OCI-LY7 (cell line): ENCODE data around the gene MTAP.

Experiments used
- EZH2phosphoT487 ChIP-seq: fragments of 200-600 bp; sonication (generic); IDR thresholded peaks from 2 replicates; pipeline ENCODE4 v1.6.1; 2018; ENCODE audit warnings: low read depth, borderline replicate concordance, mild to moderate bottlenecking, mixed run types, antibody characterized with exemption, low read length, moderate library complexity, mixed read lengths
- TF ChIP-seq, protein P1 (sequence below): fragments of 200-600 bp; sonication (generic); conservative IDR thresholded peaks from 2 replicates; pipeline ENCODE4 v1.5.1; 2014; ENCODE audit warnings: mild to moderate bottlenecking, antibody characterized with exemption, low read length, moderate library complexity, mixed read lengths

GRCh38 chr9:21969951-21970799 is 167.7 kb downstream of the MTAP start:
- TF ChIP-seq, protein P1, sequence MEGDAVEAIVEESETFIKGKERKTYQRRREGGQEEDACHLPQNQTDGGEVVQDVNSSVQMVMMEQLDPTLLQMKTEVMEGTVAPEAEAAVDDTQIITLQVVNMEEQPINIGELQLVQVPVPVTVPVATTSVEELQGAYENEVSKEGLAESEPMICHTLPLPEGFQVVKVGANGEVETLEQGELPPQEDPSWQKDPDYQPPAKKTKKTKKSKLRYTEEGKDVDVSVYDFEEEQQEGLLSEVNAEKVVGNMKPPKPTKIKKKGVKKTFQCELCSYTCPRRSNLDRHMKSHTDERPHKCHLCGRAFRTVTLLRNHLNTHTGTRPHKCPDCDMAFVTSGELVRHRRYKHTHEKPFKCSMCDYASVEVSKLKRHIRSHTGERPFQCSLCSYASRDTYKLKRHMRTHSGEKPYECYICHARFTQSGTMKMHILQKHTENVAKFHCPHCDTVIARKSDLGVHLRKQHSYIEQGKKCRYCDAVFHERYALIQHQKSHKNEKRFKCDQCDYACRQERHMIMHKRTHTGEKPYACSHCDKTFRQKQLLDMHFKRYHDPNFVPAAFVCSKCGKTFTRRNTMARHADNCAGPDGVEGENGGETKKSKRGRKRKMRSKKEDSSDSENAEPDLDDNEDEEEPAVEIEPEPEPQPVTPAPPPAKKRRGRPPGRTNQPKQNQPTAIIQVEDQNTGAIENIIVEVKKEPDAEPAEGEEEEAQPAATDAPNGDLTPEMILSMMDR, result no peak
- no peak for TF ChIP-seq EZH2phosphoT487
